HCT116 (cell line): ENCODE data around the gene NRAP. TPM values are rescaled to one million over a fixed set of nuclear protein-coding genes. Genes with fewer than 3 reads are reported as not detected.

Source experiments
- ATAC-seq: fragments of 200-7000 bp; cut with Tn5 transposase; 2 replicates; pipeline ENCODE4 v1.9.1; 2020; ENCODE audit warnings: mild to moderate bottlenecking, moderate library complexity
- BruUV-seq: library from RNA; stranded (reverse); fragments of 400-500 nt; replicated peaks from 2 replicates; lab custom pipeline; 2021; lab: Mats Ljungman, UMichigan
- CTCF ChIA-PET: fragments of 300-600 bp; sonication (Branson Sonifier 250); formaldehyde crosslinking; loops from one replicate; lab custom pipeline; 2021; ENCODE audit warnings: antibody characterized with exemption; lab: Charles Lee
- POLR2A ChIA-PET: fragments of 300-600, 350-600 bp; sonication (Branson Sonifier 250); formaldehyde crosslinking; loops from one replicate; lab custom pipeline; 2021; ENCODE audit warnings: antibody characterized with exemption; lab: Charles Lee
- RAD21 ChIA-PET, 2 experiments: fragments of 300-600 bp; sonication (Branson Sonifier 250); formaldehyde crosslinking; loops; one replicate each; lab custom pipeline; 2023; ENCODE audit warnings: low total read pairs in 2 of 2; ENCODE audit not compliant: uncharacterized antibody in 2 of 2, unreplicated experiment in 2 of 2, low non-redundant PET in 1 of 2; lab: Charles Lee
- DNase-seq: peaks from one replicate; pipeline ENCODE4 v3.0.0-alpha.2; 2010; ENCODE audit warnings: low read depth, low spot score
- H2AFZ ChIP-seq: fragments of 200-600 bp; shearing (Covaris generic), sonication (generic); 2 replicates; pipeline ENCODE4 v1.6.1; 2017; ENCODE audit warnings: low read depth, mixed run types, mixed read lengths, antibody characterized with exemption, low read length; ENCODE audit not compliant: poor library complexity, severe bottlenecking
- H3K27ac ChIP-seq: 2 replicates; pipeline ENCODE4 v1.5.1; 2012; ENCODE audit warnings: low read depth, low read length
- H3K27me3 ChIP-seq: fragments of 200-600 bp; sonication (generic); 2 replicates; pipeline ENCODE4 v1.6.1; 2016; ENCODE audit warnings: mixed run types, low read length, mixed read lengths; ENCODE audit not compliant: insufficient read depth
- H3K36me3 ChIP-seq, 2 experiments: fragments of 200-500 bp in 1 of 2; fragments of 200-600 bp in 1 of 2; sonication (Bioruptor generic) in 1 of 2; sonication (generic) in 1 of 2; 2 replicates each; pipeline versions ENCODE4 v1.5.1 to v1.6.1; 2014 to 2016; ENCODE audit warnings: low read length in 2 of 2, inconsistent platforms in 1 of 2, mixed read lengths in 1 of 2, mixed run types in 1 of 2; ENCODE audit not compliant: insufficient read depth in 2 of 2, control insufficient read depth in 1 of 2
- H3K4me1 ChIP-seq, 2 experiments: fragments of 200-600 bp in 1 of 2; sonication (generic) in 1 of 2; 2 replicates each; pipeline versions ENCODE4 v1.5.1 to v1.6.1; 2012 to 2017; ENCODE audit warnings: low read length in 2 of 2, inconsistent platforms in 1 of 2, mild to moderate bottlenecking in 1 of 2, mixed read lengths in 1 of 2, mixed run types in 1 of 2, moderate library complexity in 1 of 2; ENCODE audit not compliant: insufficient read depth in 2 of 2, control insufficient read depth in 1 of 2
- H3K4me2 ChIP-seq: fragments of 200-600 bp; sonication (generic); 2 replicates; pipeline ENCODE4 v1.6.1; 2017; ENCODE audit warnings: mixed run types, low read length, mixed read lengths
- H3K4me3 ChIP-seq, 2 experiments: fragments of 200-600 bp in 1 of 2; sonication (generic) in 1 of 2; replicated peaks in 1 of 2; 2 replicates each; pipeline ENCODE4 v1.5.1; 2011 to 2016; ENCODE audit warnings: low read length in 2 of 2, control low read depth in 1 of 2, low read depth in 1 of 2, mild to moderate bottlenecking in 1 of 2, mixed read lengths in 1 of 2, mixed run types in 1 of 2
- H3K79me2 ChIP-seq: fragments of 200-600 bp; sonication (generic); 2 replicates; pipeline ENCODE4 v1.6.1; 2017; ENCODE audit warnings: mild to moderate bottlenecking, mixed run types, low read length, moderate library complexity, mixed read lengths; ENCODE audit not compliant: insufficient read depth
- H3K9ac ChIP-seq: fragments of 200-600 bp; sonication (generic); 2 replicates; pipeline ENCODE4 v1.6.1; 2016; ENCODE audit warnings: low read length, mixed read lengths
- H3K9me2 ChIP-seq: fragments of 200-600 bp; sonication (generic), shearing (Covaris generic); 2 replicates; pipeline ENCODE4 v1.6.1; 2017; ENCODE audit warnings: mixed run types, mild to moderate bottlenecking, moderate library complexity; ENCODE audit not compliant: insufficient read depth
- H3K9me3 ChIP-seq, 2 experiments: fragments of 200-500 bp in 1 of 2; fragments of 200-600 bp in 1 of 2; sonication (Bioruptor generic) in 1 of 2; sonication (generic) in 1 of 2; 2 replicates each; pipeline ENCODE4 v1.6.1; 2014 to 2017; ENCODE audit warnings: low read length in 2 of 2, mixed read lengths in 2 of 2, inconsistent platforms in 1 of 2, low read depth in 1 of 2, mild to moderate bottlenecking in 1 of 2, mixed run types in 1 of 2, moderate library complexity in 1 of 2; ENCODE audit not compliant: control insufficient read depth in 1 of 2, insufficient read depth in 1 of 2
- H4K20me1 ChIP-seq: fragments of 200-600 bp; sonication (generic), shearing (Covaris generic); 2 replicates; pipeline ENCODE4 v1.6.1; 2017; ENCODE audit warnings: mixed run types, mild to moderate bottlenecking, moderate library complexity; ENCODE audit not compliant: insufficient read depth
- CBX3 ChIP-seq: IDR thresholded peaks from 2 replicates; pipeline ENCODE4 v1.6.1; 2012; ENCODE audit warnings: low read depth
- CEBPB ChIP-seq: IDR thresholded peaks from 2 replicates; pipeline ENCODE4 v1.6.1; 2012; ENCODE audit warnings: low read depth
- EGR1 ChIP-seq: IDR thresholded peaks from 2 replicates; pipeline ENCODE4 v1.6.1; 2012; ENCODE audit warnings: low read depth
- ELF1 ChIP-seq: IDR thresholded peaks from 2 replicates; pipeline ENCODE4 v1.6.1; 2012; ENCODE audit warnings: low read depth, borderline replicate concordance
- EZH2 ChIP-seq: fragments of 200-600 bp; sonication (generic); IDR thresholded peaks from 2 replicates; pipeline ENCODE4 v1.6.1; 2017; ENCODE audit warnings: antibody characterized with exemption, mixed run types
- FOSL1 ChIP-seq: IDR thresholded peaks from 2 replicates; pipeline ENCODE4 v1.6.1; 2012; ENCODE audit warnings: low read depth
- JUND ChIP-seq: IDR thresholded peaks from 2 replicates; pipeline ENCODE4 v1.6.1; 2012
- POLR2A ChIP-seq: IDR thresholded peaks from 2 replicates; pipeline ENCODE4 v1.7.0; 2011; ENCODE audit warnings: borderline replicate concordance; ENCODE audit not compliant: insufficient read depth, insufficient read length; ENCODE audit errors: extremely low read depth
- POLR2AphosphoS5 ChIP-seq: IDR thresholded peaks from 2 replicates; pipeline ENCODE4 v1.6.1; 2011; ENCODE audit warnings: mild to moderate bottlenecking, low read depth, low read length, moderate library complexity
- RAD21 ChIP-seq: IDR thresholded peaks from 2 replicates; pipeline ENCODE4 v1.6.1; 2012; ENCODE audit warnings: low read depth, mild to moderate bottlenecking
- SP1 ChIP-seq: IDR thresholded peaks from 2 replicates; pipeline ENCODE4 v1.6.1; 2012; ENCODE audit warnings: low read depth
- SRF ChIP-seq: IDR thresholded peaks from 2 replicates; pipeline ENCODE4 v1.6.1; 2012; ENCODE audit warnings: low read depth
- TCF7L2 ChIP-seq: IDR thresholded peaks from 2 replicates; pipeline ENCODE4 v1.7.0; 2011; ENCODE audit warnings: borderline replicate concordance, inconsistent platforms; ENCODE audit not compliant: insufficient read depth, insufficient read length; ENCODE audit errors: extremely low read depth
- ZBTB33 ChIP-seq: IDR thresholded peaks from 2 replicates; pipeline ENCODE4 v1.6.1; 2011; ENCODE audit warnings: mild to moderate bottlenecking, low read length, moderate library complexity; ENCODE audit not compliant: insufficient replicate concordance; ENCODE audit errors: extremely low read depth
- ZNF274 ChIP-seq: fragments of 200-500 bp; sonication (Bioruptor generic); IDR thresholded peaks from 2 replicates; pipeline ENCODE4 v1.6.1; 2014; ENCODE audit warnings: mild to moderate bottlenecking, low read depth, low read length, inconsistent platforms
- intact Hi-C: fragments of 100-400 bp; cut with micrococcal nuclease; formaldehyde crosslinking; loops from 2 replicates; pipeline ENCODE4 v1.10.0; 2022
- total RNA-seq: library from RNA; stranded (reverse); gene quantifications from one replicate; pipeline ENCODE4 v1.2.1, GENCODE V29; 2021; ENCODE audit not compliant: unreplicated experiment
- TF ChIP-seq, protein P1 (sequence below): IDR thresholded peaks from 2 replicates; pipeline ENCODE4 v1.6.1; 2012; ENCODE audit warnings: low read depth

The NRAP gene
- total RNA-seq, 1 experiment from 2014 or later: not detected

DNA sequence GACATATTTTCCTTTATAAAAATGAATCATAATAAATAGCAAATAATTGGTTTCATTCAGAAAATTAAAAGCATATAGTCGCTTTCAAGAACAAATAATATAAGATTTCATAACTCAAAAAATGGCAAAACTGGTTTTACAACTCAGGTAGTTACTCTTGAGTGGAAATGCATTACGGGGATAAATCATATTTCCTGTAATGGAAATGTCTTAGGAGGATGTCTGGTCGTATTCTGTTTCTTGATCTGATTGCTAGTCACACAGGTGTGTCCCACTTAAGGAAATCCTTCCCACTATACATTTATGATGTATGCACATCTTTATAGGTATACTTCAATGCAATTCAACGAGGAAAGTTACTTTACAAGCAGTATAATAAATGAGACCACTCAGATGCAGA is 20.7 kb downstream of the NRAP start:
- H3K4me3 ChIP-seq: no peak overlapping the region
- TF ChIP-seq JUND: no peak
- TF ChIP-seq RAD21: no peak
- TF ChIP-seq ZNF274: no peak
- no peak for TF ChIP-seq TCF7L2
- no peak for TF ChIP-seq FOSL1
- no peak for TF ChIP-seq POLR2A
- TF ChIP-seq EZH2: no peak
- TF ChIP-seq SRF: no peak
- no peak for TF ChIP-seq POLR2AphosphoS5
- TF ChIP-seq SP1: no peak
- no peak for TF ChIP-seq EGR1
- TF ChIP-seq, protein P1, sequence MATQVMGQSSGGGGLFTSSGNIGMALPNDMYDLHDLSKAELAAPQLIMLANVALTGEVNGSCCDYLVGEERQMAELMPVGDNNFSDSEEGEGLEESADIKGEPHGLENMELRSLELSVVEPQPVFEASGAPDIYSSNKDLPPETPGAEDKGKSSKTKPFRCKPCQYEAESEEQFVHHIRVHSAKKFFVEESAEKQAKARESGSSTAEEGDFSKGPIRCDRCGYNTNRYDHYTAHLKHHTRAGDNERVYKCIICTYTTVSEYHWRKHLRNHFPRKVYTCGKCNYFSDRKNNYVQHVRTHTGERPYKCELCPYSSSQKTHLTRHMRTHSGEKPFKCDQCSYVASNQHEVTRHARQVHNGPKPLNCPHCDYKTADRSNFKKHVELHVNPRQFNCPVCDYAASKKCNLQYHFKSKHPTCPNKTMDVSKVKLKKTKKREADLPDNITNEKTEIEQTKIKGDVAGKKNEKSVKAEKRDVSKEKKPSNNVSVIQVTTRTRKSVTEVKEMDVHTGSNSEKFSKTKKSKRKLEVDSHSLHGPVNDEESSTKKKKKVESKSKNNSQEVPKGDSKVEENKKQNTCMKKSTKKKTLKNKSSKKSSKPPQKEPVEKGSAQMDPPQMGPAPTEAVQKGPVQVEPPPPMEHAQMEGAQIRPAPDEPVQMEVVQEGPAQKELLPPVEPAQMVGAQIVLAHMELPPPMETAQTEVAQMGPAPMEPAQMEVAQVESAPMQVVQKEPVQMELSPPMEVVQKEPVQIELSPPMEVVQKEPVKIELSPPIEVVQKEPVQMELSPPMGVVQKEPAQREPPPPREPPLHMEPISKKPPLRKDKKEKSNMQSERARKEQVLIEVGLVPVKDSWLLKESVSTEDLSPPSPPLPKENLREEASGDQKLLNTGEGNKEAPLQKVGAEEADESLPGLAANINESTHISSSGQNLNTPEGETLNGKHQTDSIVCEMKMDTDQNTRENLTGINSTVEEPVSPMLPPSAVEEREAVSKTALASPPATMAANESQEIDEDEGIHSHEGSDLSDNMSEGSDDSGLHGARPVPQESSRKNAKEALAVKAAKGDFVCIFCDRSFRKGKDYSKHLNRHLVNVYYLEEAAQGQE: no peak
- TF ChIP-seq CEBPB: no peak
- no peak for TF ChIP-seq CBX3
- TF ChIP-seq ZBTB33: no peak
- TF ChIP-seq ELF1: no peak
- TF ChIP-seq, all 23 proteins: peak for 0
- no peak for ATAC-seq
- Histone ChIP-seq H3K27me3 (peaks cover 31% of the 10 kb centered on the region), H4K20me1 (no peaks in the 10 kb centered on the region), H3K4me2 (no peak overlapping the region), H3K9me3 (no peaks in the 10 kb centered on the region), H3K36me3 (no peaks in the 10 kb centered on the region), H3K9me2 (no peaks in the 10 kb centered on the region), H3K4me1 (peaks cover 3 to 12% of the 10 kb centered on the region in 2 experiments; a peak in 2 of 4 replicates), H2AFZ (no peak overlapping the region), H3K9ac (no peak overlapping the region), H3K27ac (no peak overlapping the region), H3K79me2 (no peaks in the 10 kb centered on the region)
- no peak for DNase-seq
- ChIA-PET RAD21 (no interaction called here), POLR2A (no interaction called here), CTCF (no interaction called here)
- BruUV-seq: no TSS peak
- intact Hi-C loops: no loop called here
